Neuron (in vitro differentiated cells): ENCODE data around the gene MYL10.

ENCODE experiments used
- H2AFZ ChIP-seq: one replicate; pipeline ENCODE4 v1.6.1; 2013; ENCODE audit warnings: low read depth, mild to moderate bottlenecking, inconsistent platforms, low read length, moderate library complexity
- H3K27me3 ChIP-seq: one replicate; pipeline ENCODE4 v1.6.1; 2013; ENCODE audit warnings: low read length; ENCODE audit not compliant: insufficient read depth
- H3K36me3 ChIP-seq: one replicate; pipeline ENCODE4 v1.6.1; 2013; ENCODE audit warnings: low read length; ENCODE audit not compliant: insufficient read depth
- H3K4me1 ChIP-seq: one replicate; pipeline ENCODE4 v1.6.1; 2013; ENCODE audit warnings: low read length; ENCODE audit not compliant: insufficient read depth
- H3K4me3 ChIP-seq: 2 replicates; pipeline ENCODE4 v1.5.1; 2013; ENCODE audit warnings: mild to moderate bottlenecking, low read length, moderate library complexity
- H3K9me3 ChIP-seq: one replicate; pipeline ENCODE4 v1.6.1; 2013; ENCODE audit warnings: low read length

The MYL10 gene

DNA sequence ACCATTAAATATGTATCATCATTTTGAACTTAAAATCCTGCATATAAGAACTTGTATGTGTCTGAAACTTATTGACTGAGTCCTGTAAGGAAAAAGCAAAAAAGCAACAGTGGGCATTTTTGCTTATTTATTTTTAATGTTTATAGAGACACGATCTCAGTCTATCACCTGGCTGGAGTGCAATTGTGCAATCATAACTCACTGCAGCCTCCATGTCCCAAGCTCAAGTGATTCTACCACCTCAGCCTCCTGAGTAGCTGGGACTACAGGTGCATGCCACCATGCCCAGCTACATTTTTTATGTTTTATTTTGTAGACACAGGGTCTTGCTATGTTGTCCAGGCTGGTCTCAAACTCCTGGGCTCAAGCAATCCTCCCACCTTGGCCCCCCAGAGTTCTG, 32.2 kb downstream of the MYL10 start:
- Histone ChIP-seq H3K4me3 (no peak overlapping the region), H3K27me3 (no peaks in the 10 kb centered on the region), H2AFZ (no peak overlapping the region), H3K36me3 (no peaks in the 10 kb centered on the region), H3K9me3 (no peaks in the 10 kb centered on the region), H3K4me1 (no peaks in the 10 kb centered on the region)

DNA sequence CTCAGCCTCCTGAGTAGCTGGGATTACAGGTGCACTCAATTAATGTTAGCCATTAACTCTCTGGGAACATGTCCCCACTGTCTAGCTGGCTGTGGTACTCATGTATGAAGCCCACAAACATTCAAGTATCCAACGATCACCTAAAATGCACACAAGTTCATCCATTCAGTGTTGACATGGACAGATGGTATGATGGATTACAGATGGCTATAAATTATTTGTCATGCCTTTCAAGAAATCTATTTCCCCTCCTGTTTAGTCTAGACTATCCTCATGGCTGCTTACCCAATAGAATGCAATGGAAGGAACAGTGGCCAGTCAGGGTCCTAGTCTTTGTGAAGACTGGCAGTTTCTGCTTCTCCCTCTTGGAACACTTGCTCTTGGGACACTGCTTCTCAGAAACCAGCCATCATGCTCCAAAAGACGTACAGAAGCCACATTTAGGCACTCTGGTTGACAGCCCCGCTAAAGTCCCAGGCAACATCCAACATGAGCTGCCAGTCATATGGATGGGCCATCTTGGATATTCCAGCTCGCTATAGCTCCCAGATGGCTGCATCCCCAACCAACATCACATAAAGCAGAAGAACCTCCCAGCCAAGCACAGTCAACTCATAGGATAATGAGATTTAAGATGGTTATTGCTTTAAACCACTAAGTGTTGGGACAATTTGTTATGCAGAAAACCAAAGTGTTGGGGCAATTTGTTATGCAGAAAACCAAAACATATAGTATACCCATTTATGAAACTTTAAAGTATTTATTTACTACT, 33.1 kb downstream of the MYL10 start:
- Histone ChIP-seq H3K9me3 (no peaks in the 10 kb centered on the region), H3K27me3 (no peaks in the 10 kb centered on the region), H3K36me3 (no peaks in the 10 kb centered on the region), H2AFZ (no peak overlapping the region), H3K4me1 (no peaks in the 10 kb centered on the region), H3K4me3 (no peak overlapping the region)

DNA sequence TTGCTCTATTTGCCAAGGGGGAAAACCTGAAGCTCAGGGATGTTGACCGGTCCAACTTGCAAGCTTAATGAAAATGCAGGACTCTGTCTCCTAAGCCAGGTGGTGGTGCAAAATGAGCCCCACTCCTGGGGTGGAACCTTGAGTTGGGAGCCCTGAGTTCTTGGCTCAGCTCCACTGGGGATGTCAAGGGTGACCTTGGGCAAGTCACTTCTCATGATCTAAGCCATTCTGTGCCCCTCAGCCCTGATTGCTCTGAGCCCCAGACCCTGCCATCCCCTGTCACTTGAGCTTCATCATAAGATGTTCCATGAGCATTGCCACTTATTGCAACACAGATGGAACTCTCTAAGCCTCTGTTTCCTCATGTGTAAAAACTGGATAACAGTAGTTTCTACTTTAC, 33.9 kb downstream of the MYL10 start:
- Histone ChIP-seq H3K27me3 (no peaks in the 10 kb centered on the region), H3K4me1 (no peaks in the 10 kb centered on the region), H2AFZ (no peak overlapping the region), H3K9me3 (no peaks in the 10 kb centered on the region), H3K4me3 (no peak overlapping the region), H3K36me3 (no peaks in the 10 kb centered on the region)

DNA sequence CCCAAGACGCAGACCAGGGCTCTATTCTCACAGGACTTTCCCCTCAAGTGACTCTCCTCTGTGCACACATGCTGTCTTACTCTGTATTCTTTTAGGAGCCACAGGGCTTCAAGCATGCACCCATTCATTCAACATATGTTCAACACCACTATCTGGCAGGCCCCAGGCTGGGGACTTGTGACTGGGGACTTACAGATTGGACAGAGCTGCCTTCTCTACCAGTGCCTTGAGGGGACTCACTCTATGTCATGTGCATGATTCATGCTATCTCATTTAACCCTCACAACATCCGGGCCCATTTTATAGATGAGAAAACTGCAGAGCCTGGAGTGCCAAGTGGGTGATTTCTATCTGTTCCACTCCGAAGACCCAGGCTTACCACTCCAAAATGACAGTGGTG, 34.3 kb downstream of the MYL10 start:
- no peak overlapping the region for H3K4me3 ChIP-seq

GRCh38 chr7:101593556-101593955, 35.5 kb downstream of the MYL10 start:
- no peaks in the 10 kb centered on the region for H3K36me3 ChIP-seq
- H3K4me1 ChIP-seq: no peaks in the 10 kb centered on the region
- H2AFZ ChIP-seq: no peak overlapping the region
- H3K4me3 ChIP-seq: no peak overlapping the region
- no peaks in the 10 kb centered on the region for H3K9me3 ChIP-seq
- no peaks in the 10 kb centered on the region for H3K27me3 ChIP-seq

More for the DNA sequence above, 34.3 kb downstream of the MYL10 start:
- H3K9me3 ChIP-seq: no peaks in the 10 kb centered on the region
- no peaks in the 10 kb centered on the region for H3K4me1 ChIP-seq
- no peaks in the 10 kb centered on the region for H3K27me3 ChIP-seq
- H2AFZ ChIP-seq: no peak overlapping the region
- no peaks in the 10 kb centered on the region for H3K36me3 ChIP-seq

- Histone ChIP-seq H3K27me3 (no peaks in the 10 kb centered on the region), H3K9me3 (no peaks in the 10 kb centered on the region), H3K4me1 (no peaks in the 10 kb centered on the region), H3K36me3 (no peaks in the 10 kb centered on the region), H2AFZ (no peak overlapping the region), H3K4me3 (no peak overlapping the region)
Observed at GRCh38 chr7:101591504-101591903, 37.6 kb downstream of the MYL10 start.

GRCh38 chr7:101590663-101591435, 38.2 kb downstream of the MYL10 start:
- H3K9me3 ChIP-seq: no peaks in the 10 kb centered on the region
- no peak overlapping the region for H2AFZ ChIP-seq
- H3K27me3 ChIP-seq: no peaks in the 10 kb centered on the region

GRCh38 chr7:101589976-101590662, 39.0 kb downstream of the MYL10 start:
- Histone ChIP-seq H3K9me3 (no peaks in the 10 kb centered on the region), H3K27me3 (no peaks in the 10 kb centered on the region), H2AFZ (no peak overlapping the region), H3K4me1 (no peaks in the 10 kb centered on the region), H3K36me3 (no peaks in the 10 kb centered on the region), H3K4me3 (no peak overlapping the region)

More at GRCh38 chr7:101590663-101591435, 38.2 kb downstream of the MYL10 start:
- no peaks in the 10 kb centered on the region for H3K4me1 ChIP-seq
- H3K36me3 ChIP-seq: no peaks in the 10 kb centered on the region
- H3K4me3 ChIP-seq: no peak overlapping the region

- H3K27me3 ChIP-seq: no peaks in the 10 kb centered on the region
- H3K4me3 ChIP-seq: no peak overlapping the region
- H2AFZ ChIP-seq: no peak overlapping the region
- H3K9me3 ChIP-seq: no peaks in the 10 kb centered on the region
- H3K36me3 ChIP-seq: no peaks in the 10 kb centered on the region
- no peaks in the 10 kb centered on the region for H3K4me1 ChIP-seq
Observed at GRCh38 chr7:101589052-101589451, 40.0 kb downstream of the MYL10 start.

- no peaks in the 10 kb centered on the region for H3K27me3 ChIP-seq
- H3K36me3 ChIP-seq: no peaks in the 10 kb centered on the region
- H3K4me3 ChIP-seq: no peak overlapping the region
- peaks cover under 1% of the 10 kb centered on the region for H3K9me3 ChIP-seq
- no peaks in the 10 kb centered on the region for H3K4me1 ChIP-seq
- H2AFZ ChIP-seq: no peak overlapping the region
Observed at GRCh38 chr7:101588131-101588935, 40.8 kb downstream of the MYL10 start.

GRCh38 chr7:101586906-101587677, 42.0 kb downstream of the MYL10 start:
- H3K4me1 ChIP-seq: no peaks in the 10 kb centered on the region
- H3K36me3 ChIP-seq: no peaks in the 10 kb centered on the region
- no peaks in the 10 kb centered on the region for H3K27me3 ChIP-seq
- peaks cover 3% of the 10 kb centered on the region for H3K9me3 ChIP-seq
- no peak overlapping the region for H3K4me3 ChIP-seq
- no peak overlapping the region for H2AFZ ChIP-seq
